Measurements from ENCODE around the gene PVRIG. TPM values are rescaled to one million over a fixed set of nuclear protein-coding genes. Genes with fewer than 3 reads are reported as not detected.
"Not testable (repeated sequence)": the region's sequence is repeated elsewhere in the genome, so short reads cannot be mapped to it uniquely, and the experiment has no call there.

Gene PVRIG
- polyA plus RNA-seq, 2 donors: 0.24 to 0.31 TPM

DNA sequence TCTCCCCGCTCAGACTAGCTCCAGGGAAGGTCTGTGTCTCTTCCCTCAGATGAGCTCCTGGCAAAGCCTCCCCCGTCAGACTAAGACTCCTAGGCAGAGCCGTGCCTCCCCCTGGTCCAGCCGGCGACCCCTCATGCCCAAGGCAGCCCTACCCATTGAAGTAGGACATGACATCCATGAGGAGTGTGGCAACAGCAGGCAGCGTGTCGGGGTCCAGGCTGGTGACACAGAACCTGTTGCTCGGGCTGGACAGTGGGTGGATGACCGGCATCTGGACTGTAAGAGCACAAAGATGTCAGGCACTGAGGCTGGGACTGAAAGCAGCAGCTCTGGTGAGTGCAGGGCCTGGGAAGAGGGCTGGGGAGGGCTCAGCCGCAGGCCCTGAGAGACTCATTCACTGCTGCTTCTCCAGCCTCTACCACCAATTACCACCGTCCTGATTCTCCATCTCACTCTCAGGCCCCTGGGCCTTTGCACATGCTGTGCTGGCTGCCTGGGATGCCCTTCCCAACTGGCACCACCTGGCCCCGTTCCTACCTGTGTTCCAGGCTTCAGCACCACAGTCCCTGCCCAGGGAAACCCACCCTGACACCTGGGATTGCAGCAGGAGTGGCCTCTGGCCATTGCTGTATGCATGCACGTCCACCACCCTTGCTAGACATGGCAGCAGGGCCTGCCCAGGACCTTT lies 2.8 kb downstream of the PVRIG start:
- WGBS, 2 donors: 90 to 93% methylated on average over 11 to 13 of the region's 13 CpGs

GRCh38 chr7:100223376-100223927 lies 3.7 kb downstream of the PVRIG start:
- H3K27ac ChIP-seq (ENCODE audit: low read depth in 2 of 2, low read length in 1 of 2); H3K27me3 ChIP-seq (ENCODE audit: control insufficient read depth in 1 of 2, insufficient read depth in 2 of 2, low read length in 2 of 2); H3K4me3 ChIP-seq (ENCODE audit: low read depth in 1 of 2, low read length in 2 of 2); H3K4me1 ChIP-seq (ENCODE audit: control insufficient read depth in 2 of 2, insufficient read depth in 2 of 2, low read length in 1 of 2); H3K9me3 ChIP-seq (ENCODE audit: control insufficient read depth in 2 of 2, insufficient read depth in 1 of 2, low read depth in 1 of 2, low read length in 1 of 2); H3K36me3 ChIP-seq (ENCODE audit: control insufficient read depth in 2 of 2, insufficient read depth in 2 of 2, low read length in 1 of 2): not testable (repeated sequence)
- WGBS, 2 donors: 87 to 89% methylated on average over 17 of the region's 17 CpGs

More for the DNA sequence above, 2.8 kb downstream of the PVRIG start:
- Histone ChIP-seq H3K27me3 (ENCODE audit: control insufficient read depth in 1 of 2, insufficient read depth in 2 of 2, low read length in 2 of 2) (no peaks in the 10 kb centered on the region), H3K36me3 (ENCODE audit: control insufficient read depth in 2 of 2, insufficient read depth in 2 of 2, low read length in 1 of 2) (no peaks in the 10 kb centered on the region), H3K9me3 (ENCODE audit: control insufficient read depth in 2 of 2, insufficient read depth in 1 of 2, low read depth in 1 of 2, low read length in 1 of 2) (no peaks in the 10 kb centered on the region), H3K27ac (ENCODE audit: low read depth in 2 of 2, low read length in 1 of 2) (no peak overlapping the region), H3K4me3 (ENCODE audit: low read depth in 1 of 2, low read length in 2 of 2) (no peak overlapping the region), H3K4me1 (ENCODE audit: control insufficient read depth in 2 of 2, insufficient read depth in 2 of 2, low read length in 1 of 2) (no peaks in the 10 kb centered on the region)

DNA sequence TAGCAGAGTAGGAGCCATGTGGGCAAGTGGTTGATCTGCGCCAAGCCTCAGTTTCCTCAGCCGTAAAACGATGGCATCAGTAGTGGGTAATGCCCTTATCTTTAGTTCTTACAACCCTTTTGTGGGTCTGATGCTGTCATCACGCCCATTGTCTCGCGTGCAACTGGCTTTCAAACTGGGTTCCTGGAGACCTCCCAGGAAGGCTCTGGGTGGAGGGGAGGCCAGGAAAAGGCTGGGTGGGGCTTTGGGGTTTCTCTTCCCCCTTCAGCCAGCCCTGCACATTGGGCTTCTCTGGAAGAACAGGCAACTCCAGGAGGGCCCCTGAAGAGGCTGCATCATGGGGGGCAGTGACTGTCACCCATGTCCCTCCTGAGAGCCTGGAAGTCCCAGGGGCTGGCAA lies 5.1 kb downstream of the PVRIG start:
- not testable (repeated sequence) for H3K4me3 ChIP-seq (ENCODE audit: low read depth in 1 of 2, low read length in 2 of 2); H3K27me3 ChIP-seq (ENCODE audit: control insufficient read depth in 1 of 2, insufficient read depth in 2 of 2, low read length in 2 of 2); H3K9me3 ChIP-seq (ENCODE audit: control insufficient read depth in 2 of 2, insufficient read depth in 1 of 2, low read depth in 1 of 2, low read length in 1 of 2); H3K4me1 ChIP-seq (ENCODE audit: control insufficient read depth in 2 of 2, insufficient read depth in 2 of 2, low read length in 1 of 2); H3K27ac ChIP-seq (ENCODE audit: low read depth in 2 of 2, low read length in 1 of 2); H3K36me3 ChIP-seq (ENCODE audit: control insufficient read depth in 2 of 2, insufficient read depth in 2 of 2, low read length in 1 of 2)
- WGBS, 2 donors: 86 to 94% methylated on average over 6 of the region's 6 CpGs

DNA sequence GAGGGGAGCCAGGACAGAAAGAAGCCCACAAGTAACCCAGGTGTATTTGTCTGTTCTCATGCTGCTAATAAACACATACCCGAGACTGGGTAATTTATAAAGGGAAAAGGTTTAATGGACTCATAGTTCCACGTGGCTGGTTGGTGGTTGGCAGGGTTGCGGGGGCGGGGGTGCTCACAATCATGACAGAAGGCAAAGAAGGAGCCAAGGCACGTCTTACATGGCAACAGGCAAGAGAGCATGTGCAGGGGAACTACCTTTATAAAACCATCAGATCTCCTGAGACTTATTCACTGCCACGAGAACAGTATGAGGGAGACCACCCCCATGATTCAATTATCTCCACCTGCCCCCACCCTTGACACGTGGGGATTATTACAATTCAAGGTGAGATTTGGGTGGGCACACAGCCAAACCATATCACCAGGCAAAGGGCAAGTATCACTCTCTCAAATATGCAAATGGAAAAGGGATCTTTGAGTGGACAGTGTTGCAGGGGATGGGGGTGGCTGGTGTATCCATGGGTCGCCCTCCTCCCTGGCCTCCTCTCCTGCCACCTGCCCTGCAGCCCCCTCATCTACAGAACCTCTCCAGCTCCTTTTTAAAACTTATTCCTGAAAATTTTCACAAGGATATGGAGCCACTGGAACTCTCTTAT lies 15.0 kb downstream of the PVRIG start:
- H3K36me3 ChIP-seq (ENCODE audit: control insufficient read depth in 2 of 2, insufficient read depth in 2 of 2, low read length in 1 of 2); H3K27me3 ChIP-seq (ENCODE audit: control insufficient read depth in 1 of 2, insufficient read depth in 2 of 2, low read length in 2 of 2); H3K27ac ChIP-seq (ENCODE audit: low read depth in 2 of 2, low read length in 1 of 2); H3K4me1 ChIP-seq (ENCODE audit: control insufficient read depth in 2 of 2, insufficient read depth in 2 of 2, low read length in 1 of 2); H3K4me3 ChIP-seq (ENCODE audit: low read depth in 1 of 2, low read length in 2 of 2); H3K9me3 ChIP-seq (ENCODE audit: control insufficient read depth in 2 of 2, insufficient read depth in 1 of 2, low read depth in 1 of 2, low read length in 1 of 2): not testable (repeated sequence)
- 69 to 73% methylated on average over 8 of the region's 8 CpGs for WGBS, 2 donors

GRCh38 chr7:100239975-100240374 lies 20.2 kb downstream of the PVRIG start:
- H3K27ac ChIP-seq (ENCODE audit: low read depth in 2 of 2, low read length in 1 of 2); H3K27me3 ChIP-seq (ENCODE audit: control insufficient read depth in 1 of 2, insufficient read depth in 2 of 2, low read length in 2 of 2); H3K4me3 ChIP-seq (ENCODE audit: low read depth in 1 of 2, low read length in 2 of 2); H3K9me3 ChIP-seq (ENCODE audit: control insufficient read depth in 2 of 2, insufficient read depth in 1 of 2, low read depth in 1 of 2, low read length in 1 of 2); H3K36me3 ChIP-seq (ENCODE audit: control insufficient read depth in 2 of 2, insufficient read depth in 2 of 2, low read length in 1 of 2); H3K4me1 ChIP-seq (ENCODE audit: control insufficient read depth in 2 of 2, insufficient read depth in 2 of 2, low read length in 1 of 2): not testable (repeated sequence)
- WGBS, 2 donors: 57 to 63% methylated on average over 7 of the region's 7 CpGs

- 61 to 69% methylated on average over 11 to 12 of the region's 12 CpGs for WGBS, 2 donors
- not testable (repeated sequence) for H3K27me3 ChIP-seq (ENCODE audit: control insufficient read depth in 1 of 2, insufficient read depth in 2 of 2, low read length in 2 of 2); H3K36me3 ChIP-seq (ENCODE audit: control insufficient read depth in 2 of 2, insufficient read depth in 2 of 2, low read length in 1 of 2); H3K4me3 ChIP-seq (ENCODE audit: low read depth in 1 of 2, low read length in 2 of 2); H3K9me3 ChIP-seq (ENCODE audit: control insufficient read depth in 2 of 2, insufficient read depth in 1 of 2, low read depth in 1 of 2, low read length in 1 of 2); H3K27ac ChIP-seq (ENCODE audit: low read depth in 2 of 2, low read length in 1 of 2); H3K4me1 ChIP-seq (ENCODE audit: control insufficient read depth in 2 of 2, insufficient read depth in 2 of 2, low read length in 1 of 2)
Observed at GRCh38 chr7:100243385-100243784, 23.6 kb downstream of the PVRIG start.

DNA sequence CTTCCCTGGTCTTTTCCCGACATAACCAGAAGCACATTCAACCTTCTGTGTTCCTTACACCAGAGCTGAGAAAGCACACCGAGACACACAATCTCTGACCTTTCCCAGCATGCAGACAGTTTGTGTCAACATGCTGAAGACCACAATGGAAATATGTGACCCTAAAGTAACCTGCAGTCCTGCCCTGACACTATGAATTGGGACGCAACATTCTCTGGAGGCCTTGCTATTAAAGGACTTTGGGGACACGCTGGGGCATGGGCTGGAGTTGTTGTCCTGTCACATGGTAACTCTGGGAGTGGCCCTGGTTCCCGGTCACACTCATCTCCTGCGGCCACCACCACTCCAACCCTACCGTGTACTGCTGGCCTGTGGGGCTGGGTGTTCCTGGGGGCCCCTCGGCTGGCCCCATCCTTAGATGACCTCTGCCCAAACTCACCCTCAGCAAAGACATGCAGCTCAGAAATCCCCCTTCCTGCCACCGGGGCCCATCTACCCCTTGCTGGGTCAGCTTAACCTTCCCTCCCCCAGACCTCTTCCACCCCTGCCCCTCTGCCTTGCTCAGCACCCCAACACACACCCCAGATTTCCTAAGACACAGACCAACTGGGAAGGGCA lies 25.3 kb downstream of the PVRIG start:
- not testable (repeated sequence) for H3K27ac ChIP-seq (ENCODE audit: low read depth in 2 of 2, low read length in 1 of 2); H3K9me3 ChIP-seq (ENCODE audit: control insufficient read depth in 2 of 2, insufficient read depth in 1 of 2, low read depth in 1 of 2, low read length in 1 of 2)
- WGBS, 2 donors: 68 to 71% methylated on average over 8 to 9 of the region's 9 CpGs

GRCh38 chr7:100246121-100246864 lies 26.5 kb downstream of the PVRIG start:
- H3K4me1 ChIP-seq (ENCODE audit: control insufficient read depth in 2 of 2, insufficient read depth in 2 of 2, low read length in 1 of 2); H3K36me3 ChIP-seq (ENCODE audit: control insufficient read depth in 2 of 2, insufficient read depth in 2 of 2, low read length in 1 of 2); H3K4me3 ChIP-seq (ENCODE audit: low read depth in 1 of 2, low read length in 2 of 2); H3K27me3 ChIP-seq (ENCODE audit: control insufficient read depth in 1 of 2, insufficient read depth in 2 of 2, low read length in 2 of 2); H3K27ac ChIP-seq (ENCODE audit: low read depth in 2 of 2, low read length in 1 of 2); H3K9me3 ChIP-seq (ENCODE audit: control insufficient read depth in 2 of 2, insufficient read depth in 1 of 2, low read depth in 1 of 2, low read length in 1 of 2): not testable (repeated sequence)
- WGBS, 2 donors: 81 to 88% methylated on average over 15 of the region's 15 CpGs

More for the DNA sequence above, 25.3 kb downstream of the PVRIG start:
- H3K4me1 ChIP-seq (ENCODE audit: control insufficient read depth in 2 of 2, insufficient read depth in 2 of 2, low read length in 1 of 2); H3K27me3 ChIP-seq (ENCODE audit: control insufficient read depth in 1 of 2, insufficient read depth in 2 of 2, low read length in 2 of 2); H3K4me3 ChIP-seq (ENCODE audit: low read depth in 1 of 2, low read length in 2 of 2); H3K36me3 ChIP-seq (ENCODE audit: control insufficient read depth in 2 of 2, insufficient read depth in 2 of 2, low read length in 1 of 2): not testable (repeated sequence)

GRCh38 chr7:100246865-100247137 lies 27.1 kb downstream of the PVRIG start:
- H3K27ac ChIP-seq (ENCODE audit: low read depth in 2 of 2, low read length in 1 of 2); H3K4me3 ChIP-seq (ENCODE audit: low read depth in 1 of 2, low read length in 2 of 2); H3K36me3 ChIP-seq (ENCODE audit: control insufficient read depth in 2 of 2, insufficient read depth in 2 of 2, low read length in 1 of 2); H3K9me3 ChIP-seq (ENCODE audit: control insufficient read depth in 2 of 2, insufficient read depth in 1 of 2, low read depth in 1 of 2, low read length in 1 of 2); H3K27me3 ChIP-seq (ENCODE audit: control insufficient read depth in 1 of 2, insufficient read depth in 2 of 2, low read length in 2 of 2); H3K4me1 ChIP-seq (ENCODE audit: control insufficient read depth in 2 of 2, insufficient read depth in 2 of 2, low read length in 1 of 2): not testable (repeated sequence)
- WGBS, 2 donors: 88 to 89% methylated on average over 9 of the region's 9 CpGs

Data from esophagus (tissue), 2 donors.